ENCODE data around the gene HTR3A.

HTR3A gene

DNA sequence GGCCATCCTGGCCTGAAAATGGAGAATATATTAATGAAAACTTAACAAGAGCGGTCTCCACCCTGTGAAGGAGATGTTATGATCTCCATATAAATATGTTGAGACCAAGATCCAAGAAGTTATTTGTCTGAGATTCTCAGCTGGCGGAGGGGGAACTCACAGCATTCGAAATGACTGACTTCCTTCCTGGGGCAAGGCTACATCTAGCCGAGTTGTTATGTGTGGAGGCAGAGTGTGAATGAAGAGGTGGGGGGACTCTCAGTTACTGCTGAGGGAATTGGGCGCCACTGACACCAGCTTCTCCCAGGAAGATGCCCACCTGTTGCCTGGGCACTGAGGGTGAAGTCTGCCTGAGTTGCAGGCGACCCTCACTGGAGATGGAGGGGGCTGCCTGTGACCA is 5.9 kb downstream of the HTR3A start:
- Histone ChIP-seq H3K9me3 (no peaks in the 10 kb centered on the region), H3K4me3 (no peak overlapping the region), H3K27ac (no peak overlapping the region), H3K27me3 (peaks cover 0 to 43% of the 10 kb centered on the region in 2 donors), H3K4me1 (no peaks in the 10 kb centered on the region), H3K36me3 (no peaks in the 10 kb centered on the region)
- no peak for TF ChIP-seq CTCF (IDR thresholded peaks at IDR 0.05)
- intact Hi-C loops (cut with DNase I; ENCODE audit: low total_unique reads): no loop called here
- no peak for DNase-seq

- Histone ChIP-seq H3K27me3 (peaks cover 0 to 44% of the 10 kb centered on the region in 2 donors), H3K4me1 (no peaks in the 10 kb centered on the region), H3K36me3 (no peaks in the 10 kb centered on the region), H3K27ac (no peak overlapping the region), H3K4me3 (no peak overlapping the region), H3K9me3 (no peaks in the 10 kb centered on the region)
- DNase-seq: no peak
- no peak for TF ChIP-seq CTCF (IDR thresholded peaks at IDR 0.05)
- intact Hi-C loops (cut with DNase I; ENCODE audit: low total_unique reads): no loop called here
Observed at GRCh38 chr11:113982306-113982705, 7.4 kb downstream of the HTR3A start.

- no peaks in the 10 kb centered on the region for H3K9me3 ChIP-seq
- intact Hi-C loops (cut with DNase I; ENCODE audit: low total_unique reads): no loop called here
- H3K27me3 ChIP-seq: peaks cover 0 to 31% of the 10 kb centered on the region in 2 donors
- H3K27ac ChIP-seq: no peak overlapping the region
- H3K36me3 ChIP-seq: no peaks in the 10 kb centered on the region
- no peak for DNase-seq
- TF ChIP-seq CTCF (IDR thresholded peaks at IDR 0.05): no peak
- no peak overlapping the region for H3K4me3 ChIP-seq
- H3K4me1 ChIP-seq: no peaks in the 10 kb centered on the region
Observed at GRCh38 chr11:113984781-113985180, 9.9 kb downstream of the HTR3A start.

GRCh38 chr11:113985906-113986305 is 11.0 kb downstream of the HTR3A start:
- TF ChIP-seq CTCF (IDR thresholded peaks at IDR 0.05): no peak
- H3K4me3 ChIP-seq: no peak overlapping the region
- no peak for DNase-seq
- no peak overlapping the region for H3K27ac ChIP-seq
- no peaks in the 10 kb centered on the region for H3K9me3 ChIP-seq
- intact Hi-C loops (cut with DNase I; ENCODE audit: low total_unique reads): no loop called here
- no peaks in the 10 kb centered on the region for H3K36me3 ChIP-seq
- peaks cover 0 to 34% of the 10 kb centered on the region in 2 donors for H3K27me3 ChIP-seq
- no peaks in the 10 kb centered on the region for H3K4me1 ChIP-seq

DNA sequence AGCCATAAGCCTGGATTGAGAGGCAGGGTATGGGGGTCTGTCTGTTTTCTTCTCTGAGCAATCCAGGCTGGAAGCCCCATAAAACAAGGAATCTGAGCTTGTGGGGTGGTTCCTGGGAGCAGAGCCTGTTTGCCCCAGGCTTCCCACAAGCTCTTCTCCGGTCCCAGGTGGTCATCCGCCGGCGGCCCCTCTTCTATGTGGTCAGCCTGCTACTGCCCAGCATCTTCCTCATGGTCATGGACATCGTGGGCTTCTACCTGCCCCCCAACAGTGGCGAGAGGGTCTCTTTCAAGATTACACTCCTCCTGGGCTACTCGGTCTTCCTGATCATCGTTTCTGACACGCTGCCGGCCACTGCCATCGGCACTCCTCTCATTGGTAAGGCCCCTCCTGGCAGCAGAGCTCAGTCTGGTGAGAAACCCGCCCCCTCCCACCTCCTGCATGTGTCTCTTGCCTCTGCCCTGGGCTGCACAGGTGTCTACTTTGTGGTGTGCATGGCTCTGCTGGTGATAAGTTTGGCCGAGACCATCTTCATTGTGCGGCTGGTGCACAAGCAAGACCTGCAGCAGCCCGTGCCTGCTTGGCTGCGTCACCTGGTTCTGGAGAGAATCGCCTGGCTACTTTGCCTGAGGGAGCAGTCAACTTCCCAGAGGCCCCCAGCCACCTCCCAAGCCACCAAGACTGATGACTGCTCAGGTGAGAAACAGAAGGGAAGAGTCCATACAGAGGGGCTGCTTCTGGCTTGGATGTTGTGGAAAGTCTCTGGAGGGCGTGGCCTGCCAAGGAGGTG is 11.6 kb downstream of the HTR3A start:
- no peaks in the 10 kb centered on the region for H3K36me3 ChIP-seq
- no peaks in the 10 kb centered on the region for H3K9me3 ChIP-seq
- no peak for TF ChIP-seq CTCF (IDR thresholded peaks at IDR 0.05)
- peaks cover 0 to 40% of the 10 kb centered on the region in 2 donors for H3K27me3 ChIP-seq
- H3K27ac ChIP-seq: no peak overlapping the region
- H3K4me3 ChIP-seq: no peak overlapping the region
- intact Hi-C loops (cut with DNase I; ENCODE audit: low total_unique reads): no loop called here
- no peak for DNase-seq
- no peaks in the 10 kb centered on the region for H3K4me1 ChIP-seq

All from tibial artery (tissue), 4 donors.